Measurements from ENCODE around the gene NECAB2.

NECAB2 gene

GRCh38 chr16:83926726-83927397, 41.2 kb upstream of the NECAB2 start:
- peak; percentile 67 for DNase-seq (ENCODE audit: low read depth)
- H3K4me3 ChIP-seq (ENCODE audit: low read depth, low read length): no peak overlapping the region
- TF ChIP-seq CTCF (conservative IDR thresholded peaks at IDR 0.05; ENCODE audit: low read depth, low read length): peak; percentile 95

- peak; percentile 91 for DNase-seq (ENCODE audit: low read depth)
- TF ChIP-seq CTCF (conservative IDR thresholded peaks at IDR 0.05; ENCODE audit: low read depth, low read length): no peak
- H3K4me3 ChIP-seq (ENCODE audit: low read depth, low read length): no peak overlapping the region
These were observed 39.5 kb upstream of the NECAB2 start for GRCh38 chr16:83928341-83929055.

GRCh38 chr16:83929811-83930555, 38.1 kb upstream of the NECAB2 start:
- no peak for TF ChIP-seq CTCF (conservative IDR thresholded peaks at IDR 0.05; ENCODE audit: low read depth, low read length)
- H3K4me3 ChIP-seq (ENCODE audit: low read depth, low read length): no peak overlapping the region
- no peak for DNase-seq (ENCODE audit: low read depth)

- no peak for TF ChIP-seq CTCF (conservative IDR thresholded peaks at IDR 0.05; ENCODE audit: low read depth, low read length)
- H3K4me3 ChIP-seq (ENCODE audit: low read depth, low read length): no peak overlapping the region
These were observed 37.1 kb upstream of the NECAB2 start for GRCh38 chr16:83930730-83931500.

GRCh38 chr16:83931556-83931955, 36.5 kb upstream of the NECAB2 start:
- H3K4me3 ChIP-seq (ENCODE audit: low read depth, low read length): no peak overlapping the region
- no peak for TF ChIP-seq CTCF (conservative IDR thresholded peaks at IDR 0.05; ENCODE audit: low read depth, low read length)
- DNase-seq (ENCODE audit: low read depth): no peak

More at GRCh38 chr16:83930730-83931500, 37.1 kb upstream of the NECAB2 start:
- DNase-seq (ENCODE audit: low read depth): no peak

GRCh38 chr16:83932304-83932703, 35.7 kb upstream of the NECAB2 start:
- no peak for DNase-seq (ENCODE audit: low read depth)
- TF ChIP-seq CTCF (conservative IDR thresholded peaks at IDR 0.05; ENCODE audit: low read depth, low read length): no peak
- H3K4me3 ChIP-seq (ENCODE audit: low read depth, low read length): no peak overlapping the region
